HPDE6-E6E7 (cell line): ENCODE results near the gene HAO1.
A peak's percentile ranks its signal among the peaks of the same experiment; 100 is the strongest.

ENCODE experiments used
- DNase-seq: peaks from one replicate; pipeline ENCODE4 v3.0.0; 2011; ENCODE audit warnings: missing footprints; ENCODE audit errors: extremely low spot score

Gene HAO1

GRCh38 chr20:7926767-7927166 is 13.5 kb downstream of the HAO1 start:
- DNase-seq: no peak

- DNase-seq: no peak
These were observed 13.9 kb downstream of the HAO1 start for GRCh38 chr20:7926323-7926722.

DNA sequence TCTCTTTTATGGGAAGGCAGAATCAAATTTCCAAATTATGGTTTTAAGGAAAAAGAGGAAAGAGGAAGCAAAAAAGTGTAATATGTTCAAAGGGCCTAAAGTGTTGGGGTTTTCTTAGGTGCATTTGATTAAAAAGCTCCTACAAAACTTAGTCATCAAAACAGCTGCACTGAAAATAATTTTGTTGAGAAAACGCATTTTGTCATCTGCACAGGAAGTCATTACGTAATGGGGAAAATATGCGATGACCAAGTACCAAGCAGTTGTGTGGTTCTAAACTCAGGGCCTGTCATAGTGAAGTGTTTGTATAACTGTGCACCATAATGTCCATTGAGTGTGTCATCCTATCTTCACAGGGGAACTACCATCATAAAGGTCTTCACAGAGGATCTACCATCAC is 15.6 kb downstream of the HAO1 start:
- DNase-seq: peak; percentile 25

DNA sequence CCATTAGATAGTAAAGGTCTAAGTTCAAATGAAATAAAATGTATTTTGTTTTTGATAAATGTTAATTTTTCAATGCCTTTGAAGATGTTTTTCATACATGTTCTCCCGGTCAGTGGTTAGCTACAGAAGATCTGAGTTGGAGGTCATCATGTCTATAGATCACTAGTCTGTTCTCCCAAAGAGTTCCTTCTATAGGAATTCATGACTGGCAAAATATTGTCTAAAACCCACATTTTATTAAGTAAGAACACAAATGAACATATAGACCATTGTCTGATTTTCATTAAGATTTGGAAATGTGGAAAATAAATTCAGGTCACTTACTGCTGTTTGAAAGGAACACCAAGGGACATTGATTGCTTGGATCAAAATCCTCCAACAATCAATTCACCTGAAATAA is 23.6 kb downstream of the HAO1 start:
- no peak for DNase-seq

GRCh38 chr20:7912551-7912950 is 27.7 kb downstream of the HAO1 start:
- DNase-seq: no peak

DNA sequence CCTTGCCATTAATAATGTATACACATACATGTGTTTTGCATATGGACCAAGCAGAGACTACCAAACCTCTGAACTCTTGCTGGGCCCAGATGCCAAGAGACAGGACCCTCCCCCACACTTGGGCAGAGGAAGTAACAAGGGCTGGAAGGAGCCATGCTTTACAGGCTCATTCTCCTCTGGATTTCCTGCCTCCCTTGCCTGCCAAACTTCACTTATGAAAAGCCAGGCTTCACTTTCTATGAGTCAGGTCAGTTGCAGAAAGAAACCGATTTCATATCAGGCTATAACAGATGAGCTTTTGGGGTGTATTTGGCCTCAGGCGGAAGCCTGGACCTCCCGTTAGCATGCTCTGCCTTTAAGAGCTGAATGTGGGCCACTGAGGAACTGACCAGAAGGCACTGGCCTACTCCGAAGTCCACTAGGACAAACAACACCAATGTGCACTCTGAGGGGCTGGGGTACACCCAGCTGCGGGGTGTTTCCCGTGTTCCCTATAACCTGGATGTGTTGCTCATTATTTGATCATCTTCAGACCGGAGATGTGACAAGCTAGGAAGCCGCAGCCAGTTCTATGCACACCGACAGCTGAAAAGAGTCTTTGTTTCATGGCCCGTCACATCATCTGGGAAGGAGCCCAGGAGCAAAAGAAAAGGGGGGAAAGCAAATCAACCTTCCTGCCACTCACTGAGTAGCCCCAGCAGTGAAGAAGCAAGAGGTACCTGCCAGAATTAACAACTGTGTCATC is 28.5 kb downstream of the HAO1 start:
- DNase-seq: no peak

DNA sequence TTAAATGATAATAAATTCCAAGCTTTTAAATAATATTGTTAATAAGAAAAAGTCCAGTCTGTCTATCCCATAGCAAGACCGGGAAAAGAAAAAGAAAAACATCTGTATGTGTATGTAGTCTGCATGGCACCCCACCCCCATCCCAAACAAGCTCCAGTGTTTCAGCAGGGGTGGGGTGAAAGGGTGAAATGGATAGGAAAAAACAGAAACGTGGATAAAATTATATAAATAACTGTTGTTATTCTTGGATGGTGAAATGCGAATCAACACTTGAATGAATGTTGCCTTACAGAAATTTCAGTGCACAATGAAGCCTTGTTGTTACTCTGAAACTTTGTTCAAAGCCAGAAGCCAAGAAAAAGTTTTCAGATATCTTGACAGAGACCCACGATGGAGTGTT is 31.4 kb downstream of the HAO1 start:
- no peak for DNase-seq

- no peak for DNase-seq
These were observed 36.8 kb downstream of the HAO1 start for GRCh38 chr20:7903429-7903828.

DNA sequence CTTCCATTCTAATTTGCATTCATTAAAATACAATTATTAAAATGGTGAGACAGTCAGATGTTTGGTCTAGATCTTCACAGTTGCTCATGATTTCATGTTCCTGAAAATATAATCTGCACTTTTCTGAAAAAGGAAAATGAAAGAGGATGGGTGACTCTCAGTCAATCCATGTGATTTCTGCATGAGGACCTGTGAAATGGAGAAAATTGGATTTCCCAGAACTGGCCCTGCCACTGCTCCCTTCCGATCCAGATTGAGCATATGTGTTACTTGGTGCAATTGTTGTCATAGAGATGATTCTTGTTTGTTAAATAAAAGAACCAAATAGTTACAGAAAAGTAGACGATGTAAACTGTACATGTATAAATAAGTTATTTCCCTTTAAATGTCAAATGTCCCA is 37.4 kb downstream of the HAO1 start:
- no peak for DNase-seq

DNA sequence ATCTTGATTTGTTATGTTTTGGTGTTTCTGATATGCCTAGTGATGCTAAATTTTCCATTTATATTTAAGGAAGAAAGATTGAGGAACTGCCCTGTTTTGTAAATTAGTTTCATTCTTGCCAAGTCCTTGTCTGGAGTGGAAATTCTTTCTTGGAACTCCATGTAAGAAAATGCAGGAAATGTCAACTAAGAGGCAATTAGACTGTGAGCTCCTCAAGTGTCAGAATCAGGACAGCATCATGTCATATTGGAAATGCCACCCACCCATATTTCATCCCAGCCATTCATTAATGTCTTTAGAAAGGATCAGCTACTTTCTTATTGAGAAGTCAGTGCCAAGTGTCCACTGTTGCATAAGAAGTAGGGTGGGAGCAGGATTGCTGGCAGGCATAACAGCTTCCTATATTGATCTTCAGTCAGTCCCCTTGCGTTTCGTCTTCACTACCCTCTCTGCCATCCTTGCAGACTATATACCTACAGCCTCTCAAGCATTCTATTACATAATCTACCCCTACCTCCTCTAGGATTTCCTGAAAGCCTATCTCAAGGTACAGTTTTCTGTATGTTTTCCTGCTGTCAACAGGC is 42.4 kb downstream of the HAO1 start:
- no peak for DNase-seq

- no peak for DNase-seq
These were observed 47.1 kb downstream of the HAO1 start for GRCh38 chr20:7893014-7893730.

- DNase-seq: no peak
These were observed 48.6 kb downstream of the HAO1 start for GRCh38 chr20:7891705-7892104.

DNA sequence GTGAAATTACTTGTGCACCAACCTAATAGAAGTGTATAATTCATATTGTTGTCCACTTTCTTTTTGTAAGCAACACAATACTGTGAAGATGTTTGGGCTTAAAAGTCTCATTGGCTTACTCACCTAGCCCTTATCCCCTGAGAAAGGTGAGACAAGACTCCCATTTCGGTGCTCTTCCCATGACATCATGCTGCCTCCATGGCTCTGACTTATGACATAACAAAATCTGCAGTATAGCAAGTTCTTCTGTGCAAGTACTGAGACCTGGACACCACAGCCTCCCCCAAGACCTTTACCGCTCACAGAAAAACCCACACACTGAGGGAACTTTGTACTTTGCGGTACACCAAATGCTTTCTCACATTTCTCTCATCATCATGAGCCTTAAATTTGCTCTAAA is 50.5 kb downstream of the HAO1 start:
- no peak for DNase-seq

- DNase-seq: no peak
These were observed 56.5 kb downstream of the HAO1 start for GRCh38 chr20:7883741-7884140.

GRCh38 chr20:7883309-7883708 is 56.9 kb downstream of the HAO1 start:
- DNase-seq: no peak

GRCh38 chr20:7882076-7882475 is 58.2 kb downstream of the HAO1 start:
- DNase-seq: no peak

- DNase-seq: no peak
These were observed 58.7 kb downstream of the HAO1 start for GRCh38 chr20:7881551-7881950.

- no peak for DNase-seq
These were observed 60.4 kb downstream of the HAO1 start for GRCh38 chr20:7879883-7880282.

- DNase-seq: no peak
These were observed 72.2 kb downstream of the HAO1 start for GRCh38 chr20:7868108-7868507.

GRCh38 chr20:7866285-7866684 is 74.0 kb downstream of the HAO1 start:
- no peak for DNase-seq

GRCh38 chr20:7859356-7859802 is 80.9 kb downstream of the HAO1 start:
- DNase-seq: peak; percentile 37

DNA sequence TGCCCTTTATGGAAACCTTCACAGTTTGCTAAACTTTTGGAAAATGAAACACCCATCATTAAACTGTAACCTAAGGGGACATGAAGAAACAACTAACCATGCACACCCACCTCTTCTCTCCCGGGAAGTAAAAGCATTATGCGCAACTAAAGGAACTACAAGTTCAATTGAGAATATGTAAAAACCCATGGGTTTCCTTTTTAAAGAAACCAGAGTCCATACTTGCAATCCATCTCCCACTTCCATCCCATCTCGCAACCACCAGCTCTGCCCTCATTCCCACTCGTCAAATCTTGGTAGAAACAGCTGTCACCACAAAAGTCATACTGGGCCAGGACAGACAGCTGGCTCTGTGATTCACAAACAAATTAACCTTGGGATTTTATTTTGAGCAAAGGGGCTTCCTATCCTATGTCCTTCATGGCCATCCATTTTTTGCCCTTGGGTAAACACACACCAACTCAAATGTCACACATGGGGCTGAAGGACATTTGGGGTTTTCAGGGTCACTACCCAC is 81.5 kb downstream of the HAO1 start:
- no peak for DNase-seq

- DNase-seq: peak; percentile 73
These were observed 83.5 kb downstream of the HAO1 start for GRCh38 chr20:7856756-7857155.
